Astrocyte (in vitro differentiated cells and primary cell): ENCODE data around the gene RAET1L.
"Not testable (repeated sequence)": the region's sequence is repeated elsewhere in the genome, so short reads cannot be mapped to it uniquely, and the experiment has no call there.

Source experiments
- CTCF ChIP-seq: IDR thresholded peaks from 2 replicates; pipeline ENCODE4 v1.5.1; 2011; ENCODE audit warnings: low read depth, mild to moderate bottlenecking, inconsistent platforms, low read length, moderate library complexity; ENCODE audit not compliant: insufficient read depth
- EZH2 ChIP-seq: IDR thresholded peaks from 2 replicates; pipeline ENCODE4 v1.6.1; 2012; ENCODE audit warnings: mild to moderate bottlenecking, low read length, inconsistent platforms; ENCODE audit not compliant: insufficient read depth

GRCh38 chr6:149991472-149991795, 33.9 kb downstream of the RAET1L start:
- not testable (repeated sequence) for TF ChIP-seq CTCF, EZH2
